ENCODE results near the gene CACNA1H. TPM values are rescaled to one million over a fixed set of nuclear protein-coding genes. Genes with fewer than 3 reads are reported as not detected.

The CACNA1H gene
- total RNA-seq, 4 donors from 2014 or later, result 17.0 to 63.6 (median 39.5) TPM

DNA sequence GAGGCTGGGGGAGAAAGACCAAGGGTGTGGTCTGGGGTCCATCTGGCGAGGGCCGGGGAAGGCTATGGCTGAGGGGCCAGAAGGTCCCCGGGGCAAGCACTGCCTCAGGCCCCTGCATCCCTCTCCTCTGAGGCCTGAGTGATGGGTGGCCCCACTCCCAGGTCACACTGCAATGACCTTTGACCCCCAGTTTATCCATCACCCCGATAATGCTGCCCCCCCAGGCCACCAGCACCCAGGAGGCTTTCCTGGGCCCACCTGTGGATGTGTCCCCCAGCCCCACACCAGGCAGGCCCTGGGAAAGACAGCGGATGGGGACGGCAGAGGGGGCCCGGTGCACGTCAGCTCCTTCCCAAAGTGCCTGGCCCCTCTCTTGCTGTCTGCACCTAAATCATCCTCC is 22.5 kb upstream of the CACNA1H start:
- 80% methylated on average over 5 of the region's 8 CpGs; no CpG with 5 or more reads in 1 of the 2 donors for WGBS, 2 donors (ENCODE audit: low coverage in 1 of 2)
- in situ Hi-C loops (cut with MboI; ENCODE audit: low pct_ligation_motif_present in 1 of 4, low pct_unique_long_range_greater_than_20kb in 1 of 4, low sequenced_read_pairs in 3 of 4), result no loop called here
- Histone ChIP-seq H3K36me3 (no peaks in the 10 kb centered on the region), H3K9me3 (no peaks in the 10 kb centered on the region), H3K27ac (no peak overlapping the region), H3K4me3 (no peak overlapping the region), H3K27me3 (peaks cover 30% of the 10 kb centered on the region), H3K4me1 (peaks cover 0 to 4% (median 2%) of the 10 kb centered on the region in 4 donors)
- no peak for DNase-seq
- intact Hi-C loops (cut with DNase I; ENCODE audit: low total_unique reads), result no loop called here
- TF ChIP-seq EP300 (IDR thresholded peaks at IDR 0.05; ENCODE audit: low read depth), result no peak
- TF ChIP-seq, protein P1, sequence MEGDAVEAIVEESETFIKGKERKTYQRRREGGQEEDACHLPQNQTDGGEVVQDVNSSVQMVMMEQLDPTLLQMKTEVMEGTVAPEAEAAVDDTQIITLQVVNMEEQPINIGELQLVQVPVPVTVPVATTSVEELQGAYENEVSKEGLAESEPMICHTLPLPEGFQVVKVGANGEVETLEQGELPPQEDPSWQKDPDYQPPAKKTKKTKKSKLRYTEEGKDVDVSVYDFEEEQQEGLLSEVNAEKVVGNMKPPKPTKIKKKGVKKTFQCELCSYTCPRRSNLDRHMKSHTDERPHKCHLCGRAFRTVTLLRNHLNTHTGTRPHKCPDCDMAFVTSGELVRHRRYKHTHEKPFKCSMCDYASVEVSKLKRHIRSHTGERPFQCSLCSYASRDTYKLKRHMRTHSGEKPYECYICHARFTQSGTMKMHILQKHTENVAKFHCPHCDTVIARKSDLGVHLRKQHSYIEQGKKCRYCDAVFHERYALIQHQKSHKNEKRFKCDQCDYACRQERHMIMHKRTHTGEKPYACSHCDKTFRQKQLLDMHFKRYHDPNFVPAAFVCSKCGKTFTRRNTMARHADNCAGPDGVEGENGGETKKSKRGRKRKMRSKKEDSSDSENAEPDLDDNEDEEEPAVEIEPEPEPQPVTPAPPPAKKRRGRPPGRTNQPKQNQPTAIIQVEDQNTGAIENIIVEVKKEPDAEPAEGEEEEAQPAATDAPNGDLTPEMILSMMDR (IDR thresholded peaks at IDR 0.05), result no peak
- TF ChIP-seq POLR2AphosphoS5 (IDR thresholded peaks at IDR 0.05), result no peak
- TF ChIP-seq POLR2A (IDR thresholded peaks at IDR 0.05), result no peak

DNA sequence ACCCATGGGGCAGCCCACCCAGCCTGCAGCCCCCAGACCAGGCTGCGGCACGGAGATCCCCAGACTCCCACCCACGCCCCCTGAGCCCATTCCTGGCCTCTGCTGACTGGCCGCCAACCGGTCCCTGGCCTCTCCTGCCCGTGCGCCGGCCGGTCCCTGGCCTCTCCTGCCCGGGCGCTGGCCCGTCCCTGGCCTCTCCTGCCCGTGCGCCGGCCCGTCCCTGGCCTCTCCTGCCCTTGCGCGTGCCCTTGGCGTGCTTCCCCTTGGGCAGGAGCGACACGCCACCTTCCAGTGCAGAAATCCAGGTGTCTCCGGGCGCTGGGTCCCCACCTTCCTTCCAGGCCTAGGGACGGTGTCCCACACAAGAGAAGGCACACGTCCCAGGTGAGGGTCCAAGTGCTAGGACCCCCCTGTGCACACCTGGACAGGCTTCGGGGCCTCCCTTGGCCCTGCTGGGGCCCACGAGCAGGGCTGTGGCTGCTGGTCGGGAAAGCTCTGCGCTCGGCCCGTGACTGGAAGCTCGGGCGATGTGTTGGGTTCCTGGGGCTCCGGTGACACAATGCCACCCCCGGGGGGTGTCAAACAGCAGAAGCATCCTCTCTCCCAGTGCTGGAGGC is 21.4 kb upstream of the CACNA1H start:
- intact Hi-C loops (cut with DNase I; ENCODE audit: low total_unique reads), result no loop called here
- Histone ChIP-seq H3K27me3 (peaks cover 40% of the 10 kb centered on the region), H3K4me3 (no peak overlapping the region), H3K4me1 (peaks cover 0 to 4% (median 2%) of the 10 kb centered on the region in 4 donors), H3K9me3 (no peaks in the 10 kb centered on the region), H3K27ac (no peak overlapping the region), H3K36me3 (no peaks in the 10 kb centered on the region)
- no peak for DNase-seq
- TF ChIP-seq EP300 (IDR thresholded peaks at IDR 0.05; ENCODE audit: low read depth) (no peak), POLR2A (IDR thresholded peaks at IDR 0.05) (no peak), POLR2AphosphoS5 (IDR thresholded peaks at IDR 0.05) (no peak)
- TF ChIP-seq, protein P1 (IDR thresholded peaks at IDR 0.05), result no peak
- 87% methylated on average over 35 of the region's 35 CpGs; no CpG with 5 or more reads in 1 of the 2 donors for WGBS, 2 donors (ENCODE audit: low coverage in 1 of 2)
- in situ Hi-C loops (cut with MboI; ENCODE audit: low pct_ligation_motif_present in 1 of 4, low pct_unique_long_range_greater_than_20kb in 1 of 4, low sequenced_read_pairs in 3 of 4), result no loop called here

DNA sequence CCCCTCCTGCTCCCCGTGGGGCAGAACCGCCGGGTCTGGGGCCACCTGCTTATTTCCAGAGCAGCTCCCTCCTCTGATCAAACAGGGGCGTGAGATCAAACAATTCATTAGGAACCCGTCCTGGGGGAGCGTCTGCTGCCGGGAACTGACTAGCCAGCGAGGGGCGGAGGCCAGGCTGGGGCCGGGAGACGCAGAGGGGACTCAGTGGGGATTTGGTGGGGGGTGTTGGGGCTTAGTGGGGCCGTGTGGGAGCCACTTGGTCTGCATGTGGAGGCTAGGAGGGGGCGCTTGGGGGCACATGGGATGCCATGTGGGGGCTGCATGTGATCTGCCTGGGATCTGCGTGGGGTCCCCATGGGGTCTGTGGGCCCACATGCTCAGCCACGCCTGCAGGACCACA is 20.5 kb upstream of the CACNA1H start:
- no peak overlapping the region for H3K4me3 ChIP-seq
- TF ChIP-seq POLR2A (IDR thresholded peaks at IDR 0.05), result no peak
- TF ChIP-seq POLR2AphosphoS5 (IDR thresholded peaks at IDR 0.05), result no peak
- TF ChIP-seq, protein P1 (IDR thresholded peaks at IDR 0.05), result no peak
- no peak for TF ChIP-seq EP300 (IDR thresholded peaks at IDR 0.05; ENCODE audit: low read depth)
- no peaks in the 10 kb centered on the region for H3K36me3 ChIP-seq
- peaks cover 46% of the 10 kb centered on the region for H3K27me3 ChIP-seq
- WGBS, 2 donors (ENCODE audit: low coverage in 1 of 2), result 52% methylated on average over 15 of the region's 15 CpGs; no CpG with 5 or more reads in 1 of the 2 donors
- H3K4me1 ChIP-seq, result peaks cover 0 to 4% (median 2%) of the 10 kb centered on the region in 4 donors
- in situ Hi-C loops (cut with MboI; ENCODE audit: low pct_ligation_motif_present in 1 of 4, low pct_unique_long_range_greater_than_20kb in 1 of 4, low sequenced_read_pairs in 3 of 4), result no loop called here
- DNase-seq, result no peak
- intact Hi-C loops (cut with DNase I; ENCODE audit: low total_unique reads), result no loop called here
- no peak overlapping the region for H3K27ac ChIP-seq
- H3K9me3 ChIP-seq, result no peaks in the 10 kb centered on the region

DNA sequence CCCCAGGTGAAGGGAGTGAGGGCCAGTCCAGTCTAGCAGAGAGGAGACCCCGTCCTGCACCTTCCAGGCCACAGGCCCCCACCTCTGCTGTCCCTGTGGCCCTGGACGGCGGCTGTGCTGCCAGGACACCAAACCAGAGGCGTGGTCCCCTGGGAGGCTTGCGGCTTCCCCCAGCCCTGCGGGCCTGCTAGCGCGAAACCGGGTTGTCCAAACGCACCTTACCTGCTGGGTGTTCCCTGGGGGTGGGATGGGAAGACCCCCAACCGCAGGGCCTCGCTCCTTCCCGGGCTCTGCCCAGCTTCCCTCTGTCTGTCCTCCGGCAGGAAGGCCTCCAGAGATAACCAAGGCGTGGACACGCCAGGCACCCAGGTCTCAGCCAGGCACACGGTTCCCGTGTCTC is 19.6 kb upstream of the CACNA1H start:
- in situ Hi-C loops (cut with MboI; ENCODE audit: low pct_ligation_motif_present in 1 of 4, low pct_unique_long_range_greater_than_20kb in 1 of 4, low sequenced_read_pairs in 3 of 4) (no loop called here), intact Hi-C loops (cut with DNase I; ENCODE audit: low total_unique reads) (no loop called here)
- no peak overlapping the region for H3K4me3 ChIP-seq

More for the DNA sequence above, 19.6 kb upstream of the CACNA1H start:
- Histone ChIP-seq H3K27me3 (peaks cover 46% of the 10 kb centered on the region), H3K27ac (no peak overlapping the region), H3K4me1 (peaks cover 0 to 4% (median 2%) of the 10 kb centered on the region in 4 donors), H3K9me3 (no peaks in the 10 kb centered on the region), H3K36me3 (no peaks in the 10 kb centered on the region)
- no peak for DNase-seq
- 69% methylated on average over 10 of the region's 18 CpGs; no CpG with 5 or more reads in 1 of the 2 donors for WGBS, 2 donors (ENCODE audit: low coverage in 1 of 2)
- TF ChIP-seq POLR2A (IDR thresholded peaks at IDR 0.05), result no peak
- no peak for TF ChIP-seq EP300 (IDR thresholded peaks at IDR 0.05; ENCODE audit: low read depth)
- no peak for TF ChIP-seq POLR2AphosphoS5 (IDR thresholded peaks at IDR 0.05)
- TF ChIP-seq, protein P1 (IDR thresholded peaks at IDR 0.05), result no peak
